K562 (cell line): ENCODE results near the gene ADSS1.

ENCODE experiments used
- E2F4 ChIP-seq: sonication (generic); formaldehyde crosslinking; IDR thresholded peaks from 2 replicates; pipeline ENCODE4 v1.8.0; 2022; ENCODE audit warnings: mild to moderate bottlenecking, low read depth, missing genetic modification reagents
- GATAD2A ChIP-seq: fragments of 450-650 bp; IDR thresholded peaks from 2 replicates; pipeline ENCODE4 v1.6.1; 2017
- POLR2AphosphoS5 ChIP-seq: IDR thresholded peaks from 2 replicates; pipeline ENCODE4 v1.6.1; 2011; ENCODE audit warnings: mild to moderate bottlenecking, low read depth, low read length, moderate library complexity; ENCODE audit not compliant: control insufficient read depth, insufficient read depth
- SRF ChIP-seq, 2 experiments: fragments of 250-450, 450-650 bp in 1 of 2; sonication (Bioruptor Pico) in 1 of 2; sonication (generic) in 1 of 2; formaldehyde crosslinking; IDR thresholded peaks; 2 replicates each; pipeline versions ENCODE4 v1.5.0 to v1.5.1; 2020 to 2022; ENCODE audit warnings: mild to moderate bottlenecking in 1 of 2, missing genetic modification reagents in 1 of 2
- ZC3H11A ChIP-seq: IDR thresholded peaks from 2 replicates; pipeline ENCODE4 v1.6.1; 2012; ENCODE audit warnings: low read depth, low read length, improper control_type of control experiment
- ZNF146 ChIP-seq: IDR thresholded peaks from one replicate; pipeline ENCODE4 v1.6.1; 2018; ENCODE audit warnings: missing compliant biosample characterization; ENCODE audit not compliant: unreplicated experiment
- ZNF23 ChIP-seq: fragments of 250-450 bp; sonication (Bioruptor Pico); IDR thresholded peaks from 2 replicates; pipeline ENCODE4 v1.4.0; 2020; ENCODE audit warnings: mild to moderate bottlenecking
- ZNF3 ChIP-seq: fragments of 250-450 bp; sonication (Bioruptor Pico); IDR thresholded peaks from 2 replicates; pipeline ENCODE4 v1.5.0; 2021; ENCODE audit warnings: mild to moderate bottlenecking, moderate library complexity
- TF ChIP-seq, protein P1 (sequence below), 3 experiments: IDR thresholded peaks in 2 of 3; conservative IDR thresholded peaks in 1 of 3; 2 replicates each; pipeline ENCODE4 v1.5.1; 2011 to 2012; ENCODE audit warnings: low read length in 3 of 3, mild to moderate bottlenecking in 3 of 3, control low read depth in 2 of 3, improper control_type of control experiment in 1 of 3, inconsistent platforms in 1 of 3, low read depth in 1 of 3, mixed read lengths in 1 of 3, moderate library complexity in 1 of 3; ENCODE audit not compliant: insufficient read depth in 2 of 3

- no peak for TF ChIP-seq E2F4 (CRISPR knock-in tag)
- no peak for TF ChIP-seq ZNF23
- TF ChIP-seq SRF (CRISPR knock-in tag; IDR thresholded peaks at IDR 0.05) = no peak
- no peak for TF ChIP-seq ZNF146 (CRISPR knock-in tag)
- TF ChIP-seq ZC3H11A = no peak
- TF ChIP-seq GATAD2A = no peak
- TF ChIP-seq POLR2AphosphoS5 = no peak
- TF ChIP-seq ZNF3 = no peak
- TF ChIP-seq, protein P1, sequence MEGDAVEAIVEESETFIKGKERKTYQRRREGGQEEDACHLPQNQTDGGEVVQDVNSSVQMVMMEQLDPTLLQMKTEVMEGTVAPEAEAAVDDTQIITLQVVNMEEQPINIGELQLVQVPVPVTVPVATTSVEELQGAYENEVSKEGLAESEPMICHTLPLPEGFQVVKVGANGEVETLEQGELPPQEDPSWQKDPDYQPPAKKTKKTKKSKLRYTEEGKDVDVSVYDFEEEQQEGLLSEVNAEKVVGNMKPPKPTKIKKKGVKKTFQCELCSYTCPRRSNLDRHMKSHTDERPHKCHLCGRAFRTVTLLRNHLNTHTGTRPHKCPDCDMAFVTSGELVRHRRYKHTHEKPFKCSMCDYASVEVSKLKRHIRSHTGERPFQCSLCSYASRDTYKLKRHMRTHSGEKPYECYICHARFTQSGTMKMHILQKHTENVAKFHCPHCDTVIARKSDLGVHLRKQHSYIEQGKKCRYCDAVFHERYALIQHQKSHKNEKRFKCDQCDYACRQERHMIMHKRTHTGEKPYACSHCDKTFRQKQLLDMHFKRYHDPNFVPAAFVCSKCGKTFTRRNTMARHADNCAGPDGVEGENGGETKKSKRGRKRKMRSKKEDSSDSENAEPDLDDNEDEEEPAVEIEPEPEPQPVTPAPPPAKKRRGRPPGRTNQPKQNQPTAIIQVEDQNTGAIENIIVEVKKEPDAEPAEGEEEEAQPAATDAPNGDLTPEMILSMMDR (IDR thresholded peaks at IDR 0.05 in 2 of 3, conservative IDR thresholded peaks at IDR 0.05 in 1 of 3; ENCODE audit: insufficient read depth in 2 of 3, low read depth in 1 of 3, low read length in 3 of 3) = no peak
These were observed 40.2 kb upstream of the ADSS1 start for GRCh38 chr14:104683653-104684448.
